Effector memory CD4-positive, alpha-beta T cell (primary cell): Measurements from ENCODE around the gene GAS2.

Source experiments
- DNase-seq, 3 donors: peaks; one replicate each; pipeline ENCODE4 v3.0.0-alpha.2; 2020
- H3K27ac ChIP-seq: 2 replicates; pipeline ENCODE4 v1.7.0; 2013; ENCODE audit warnings: mild to moderate bottlenecking, low read length, moderate library complexity; ENCODE audit not compliant: insufficient read depth, poor library complexity, severe bottlenecking
- H3K27me3 ChIP-seq: replicated peaks from 2 replicates; pipeline ENCODE4 v1.7.0; 2013; ENCODE audit warnings: mild to moderate bottlenecking, low read length; ENCODE audit not compliant: insufficient read depth, control insufficient read depth, poor library complexity, severe bottlenecking
- H3K36me3 ChIP-seq: 2 replicates; pipeline ENCODE4 v1.7.0; 2013; ENCODE audit warnings: mild to moderate bottlenecking, low read length, moderate library complexity; ENCODE audit not compliant: control insufficient read depth, insufficient read depth
- H3K4me1 ChIP-seq: 2 replicates; pipeline ENCODE4 v1.7.0; 2013; ENCODE audit warnings: low read length, mild to moderate bottlenecking; ENCODE audit not compliant: control insufficient read depth, insufficient read depth, poor library complexity, severe bottlenecking
- H3K4me3 ChIP-seq: 2 replicates; pipeline ENCODE4 v1.7.0; 2013; ENCODE audit warnings: low read length, low read depth, mild to moderate bottlenecking; ENCODE audit not compliant: insufficient read depth, poor library complexity, severe bottlenecking
- H3K9me3 ChIP-seq: 2 replicates; pipeline ENCODE4 v1.7.0; 2013; ENCODE audit warnings: mild to moderate bottlenecking, low read length, moderate library complexity; ENCODE audit not compliant: control insufficient read depth

GAS2 gene

GRCh38 chr11:22723274-22723673, 56.9 kb downstream of the GAS2 start:
- DNase-seq, result no peak
- Histone ChIP-seq H3K4me1 (no peaks in the 10 kb centered on the region), H3K27ac (no peak overlapping the region), H3K9me3 (no peaks in the 10 kb centered on the region), H3K27me3 (no peaks in the 10 kb centered on the region), H3K4me3 (no peak overlapping the region), H3K36me3 (no peaks in the 10 kb centered on the region)

DNA sequence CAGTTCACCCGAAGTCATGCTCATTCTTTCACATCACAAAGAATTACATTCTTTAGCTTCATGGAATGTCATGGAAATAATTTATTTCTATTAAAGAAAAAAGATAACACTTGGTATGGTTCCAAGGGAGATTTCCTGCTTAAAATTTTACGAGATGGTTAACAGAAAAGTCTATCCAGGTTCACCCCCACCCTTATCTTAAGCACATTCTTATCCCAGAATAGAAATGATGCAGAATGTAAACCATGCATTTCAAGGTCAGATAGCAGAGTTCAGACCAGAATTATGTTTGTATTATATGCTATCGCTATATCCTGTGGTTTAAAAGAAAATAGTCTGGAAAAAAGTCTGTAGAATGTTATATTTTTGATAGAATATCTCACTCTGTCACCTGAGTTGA, 58.7 kb downstream of the GAS2 start:
- Histone ChIP-seq H3K27ac (no peak overlapping the region), H3K27me3 (no peaks in the 10 kb centered on the region), H3K9me3 (no peaks in the 10 kb centered on the region), H3K36me3 (no peaks in the 10 kb centered on the region), H3K4me3 (no peak overlapping the region), H3K4me1 (no peaks in the 10 kb centered on the region)
- DNase-seq, result no peak

- no peaks in the 10 kb centered on the region for H3K9me3 ChIP-seq
- H3K36me3 ChIP-seq, result no peaks in the 10 kb centered on the region
- no peak overlapping the region for H3K27ac ChIP-seq
- H3K27me3 ChIP-seq, result no peaks in the 10 kb centered on the region
- DNase-seq, result no peak
- no peak overlapping the region for H3K4me3 ChIP-seq
- no peaks in the 10 kb centered on the region for H3K4me1 ChIP-seq
Measured at GRCh38 chr11:22728600-22729389, 62.4 kb downstream of the GAS2 start.

DNA sequence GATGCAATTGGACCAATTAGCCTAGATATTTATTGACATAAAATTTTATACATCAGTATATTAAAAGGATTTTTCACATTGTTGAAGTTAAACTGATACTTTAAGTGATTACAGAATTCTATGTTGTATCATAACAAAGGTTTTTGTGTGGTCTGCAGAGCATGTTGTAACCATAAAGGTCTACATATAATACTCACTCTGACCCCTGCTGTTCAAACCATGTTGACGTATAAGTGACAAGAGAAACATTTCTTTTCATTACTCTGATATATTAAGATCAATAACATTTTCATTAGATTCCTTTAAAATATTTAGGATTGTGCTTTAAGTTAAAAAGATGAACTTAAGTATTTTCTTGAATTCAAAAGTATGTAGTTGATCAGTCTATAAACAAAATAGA, 63.9 kb downstream of the GAS2 start:
- Histone ChIP-seq H3K9me3 (no peaks in the 10 kb centered on the region), H3K4me3 (no peak overlapping the region), H3K36me3 (no peaks in the 10 kb centered on the region), H3K27ac (no peak overlapping the region), H3K4me1 (no peaks in the 10 kb centered on the region), H3K27me3 (no peaks in the 10 kb centered on the region)
- DNase-seq, result no peak

GRCh38 chr11:22732588-22732987, 66.2 kb downstream of the GAS2 start:
- no peak for DNase-seq
- no peak overlapping the region for H3K4me3 ChIP-seq
- H3K36me3 ChIP-seq, result no peaks in the 10 kb centered on the region
- no peak overlapping the region for H3K27ac ChIP-seq
- H3K9me3 ChIP-seq, result no peaks in the 10 kb centered on the region
- no peaks in the 10 kb centered on the region for H3K27me3 ChIP-seq
- no peaks in the 10 kb centered on the region for H3K4me1 ChIP-seq

- H3K4me1 ChIP-seq, result no peaks in the 10 kb centered on the region
- no peaks in the 10 kb centered on the region for H3K27me3 ChIP-seq
- no peak overlapping the region for H3K4me3 ChIP-seq
- no peaks in the 10 kb centered on the region for H3K9me3 ChIP-seq
- H3K27ac ChIP-seq, result no peak overlapping the region
- H3K36me3 ChIP-seq, result no peaks in the 10 kb centered on the region
- DNase-seq, result no peak
Measured at GRCh38 chr11:22733475-22734248, 67.3 kb downstream of the GAS2 start.

GRCh38 chr11:22734628-22735345, 68.4 kb downstream of the GAS2 start:
- no peak for DNase-seq
- H3K4me3 ChIP-seq, result no peak overlapping the region
- H3K27ac ChIP-seq, result no peak overlapping the region
- H3K27me3 ChIP-seq, result no peaks in the 10 kb centered on the region
- no peaks in the 10 kb centered on the region for H3K9me3 ChIP-seq
- no peaks in the 10 kb centered on the region for H3K36me3 ChIP-seq
- no peaks in the 10 kb centered on the region for H3K4me1 ChIP-seq

DNA sequence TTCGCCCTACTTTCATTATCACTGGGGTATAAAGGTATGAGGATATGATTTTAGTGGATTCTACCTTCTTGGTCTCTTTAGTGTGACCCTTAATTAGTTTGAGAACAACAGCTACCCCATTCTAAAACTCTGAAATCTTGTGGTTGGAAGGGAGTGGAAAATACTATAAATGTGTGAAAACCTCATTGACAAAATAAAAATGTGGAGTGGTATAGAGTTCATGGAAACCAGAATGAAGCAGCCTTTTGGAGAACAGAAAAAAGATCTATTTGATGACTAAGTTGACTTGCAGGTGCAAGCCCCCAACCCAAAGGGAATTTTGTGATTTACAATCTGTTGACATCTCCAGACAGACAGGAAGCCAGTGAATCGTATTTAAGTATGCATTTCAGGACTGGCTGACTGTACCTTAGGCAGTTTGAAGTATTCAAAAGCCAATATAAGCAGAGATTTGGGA, 75.8 kb downstream of the GAS2 start:
- Histone ChIP-seq H3K4me3 (no peak overlapping the region), H3K36me3 (no peaks in the 10 kb centered on the region), H3K27me3 (no peaks in the 10 kb centered on the region), H3K4me1 (no peaks in the 10 kb centered on the region), H3K9me3 (no peaks in the 10 kb centered on the region), H3K27ac (no peak overlapping the region)
- DNase-seq, result no peak

DNA sequence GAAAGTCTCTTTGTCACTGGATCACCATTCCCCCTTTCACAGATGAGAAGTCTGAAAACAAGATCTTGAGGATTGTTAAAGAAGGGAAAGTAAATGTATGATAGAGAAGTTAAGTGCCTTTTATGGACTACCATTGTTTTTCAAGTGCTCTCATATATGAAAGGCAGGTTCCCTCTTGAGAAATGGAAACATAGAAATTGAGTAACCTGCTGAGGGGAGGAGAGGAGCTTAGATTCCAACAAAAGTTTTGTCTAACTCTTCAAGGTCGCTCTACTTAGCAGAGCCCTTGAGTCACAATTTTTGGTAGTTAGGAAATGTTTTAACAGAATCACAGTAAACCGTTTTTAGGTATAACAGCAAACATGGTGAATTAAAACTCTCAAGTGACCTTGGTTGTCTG, 83.1 kb downstream of the GAS2 start:
- Histone ChIP-seq H3K27me3 (no peaks in the 10 kb centered on the region), H3K9me3 (no peaks in the 10 kb centered on the region), H3K4me1 (no peaks in the 10 kb centered on the region), H3K36me3 (no peaks in the 10 kb centered on the region), H3K4me3 (no peak overlapping the region), H3K27ac (no peak overlapping the region)
- no peak for DNase-seq

GRCh38 chr11:22752908-22753310, 86.5 kb downstream of the GAS2 start:
- Histone ChIP-seq H3K27ac (no peak overlapping the region), H3K27me3 (no peaks in the 10 kb centered on the region), H3K36me3 (no peaks in the 10 kb centered on the region), H3K4me3 (no peak overlapping the region), H3K4me1 (no peaks in the 10 kb centered on the region), H3K9me3 (no peaks in the 10 kb centered on the region)
- no peak for DNase-seq
